GM12878 (cell line): ENCODE results near the gene FAP. TPM values are rescaled to one million over a fixed set of nuclear protein-coding genes. Genes with fewer than 3 reads are reported as not detected.

Source experiments
- ATAC-seq: fragments of 200-7000 bp; cut with Tn5 transposase; 3 replicates; pipeline ENCODE4 v1.9.1; 2020; ENCODE audit warnings: mild to moderate bottlenecking, moderate library complexity
- BruUV-seq: library from RNA; stranded (reverse); fragments of 400-500 nt; replicated peaks from 2 replicates; lab custom pipeline; 2021; lab: Mats Ljungman, UMichigan
- CTCF ChIA-PET: fragments of 300-600 bp; sonication (Branson Sonifier 250); formaldehyde crosslinking; extraction: SDS; loops from one replicate; lab custom pipeline; 2021; ENCODE audit warnings: inconsistent platforms; lab: Yijun Ruan, JAX
- POLR2A ChIA-PET: fragments of 350-600 bp; formaldehyde crosslinking; extraction: SDS; loops from one replicate; lab custom pipeline; 2021; ENCODE audit warnings: inconsistent platforms; lab: Charles Lee
- RAD21 ChIA-PET: fragments of 300-600 bp; sonication (Branson Sonifier 250); formaldehyde crosslinking; loops from one replicate; lab custom pipeline; 2023; ENCODE audit warnings: antibody characterized with exemption; ENCODE audit not compliant: unreplicated experiment; lab: Charles Lee
- SMC1A ChIA-PET: fragments of 300-600 bp; sonication (Branson Sonifier 250); formaldehyde crosslinking; loops from one replicate; lab custom pipeline; 2023; ENCODE audit not compliant: unreplicated experiment, uncharacterized antibody; lab: Charles Lee
- DNase-seq: peaks from one replicate; pipeline ENCODE4 v3.0.0-alpha.2; 2011; ENCODE audit warnings: low read depth, low spot score
- FAIRE-seq: peaks from 3 replicates; lab custom pipeline; 2011; peaks lifted over from hg19 to GRCh38; lab: Jason Lieb, UNC
- H2AFZ ChIP-seq: 2 replicates; pipeline ENCODE4 v1.6.0; 2011; ENCODE audit warnings: low read depth, low read length, control low read depth; ENCODE audit not compliant: control insufficient read depth
- H3K27ac ChIP-seq: 2 replicates; pipeline ENCODE4 v1.5.1; 2011; ENCODE audit warnings: control low read depth; ENCODE audit not compliant: control insufficient read depth, insufficient read depth
- H3K27me3 ChIP-seq, 2 experiments: replicated peaks in 1 of 2; 2 replicates each; pipeline versions ENCODE4 v1.6.0 to v1.6.1; 2011; ENCODE audit warnings: low read length in 1 of 2; ENCODE audit not compliant: control insufficient read depth in 2 of 2, insufficient read depth in 2 of 2
- H3K36me3 ChIP-seq, 2 experiments: 2 replicates each; pipeline ENCODE4 v1.5.1; 2011; ENCODE audit warnings: low read length in 1 of 2; ENCODE audit not compliant: control insufficient read depth in 2 of 2, insufficient read depth in 2 of 2
- H3K4me1 ChIP-seq: 2 replicates; pipeline ENCODE4 v1.6.1; 2011; ENCODE audit warnings: mild to moderate bottlenecking, low read length, moderate library complexity, mixed read lengths; ENCODE audit not compliant: control insufficient read depth, insufficient read depth
- H3K4me2 ChIP-seq: 2 replicates; pipeline ENCODE4 v1.6.0; 2011; ENCODE audit warnings: control low read depth; ENCODE audit not compliant: control insufficient read depth, insufficient read depth
- H3K4me3 ChIP-seq: fragments of 200-600 bp; sonication (generic); 2 replicates; pipeline ENCODE4 v1.5.1; 2016
- H3K79me2 ChIP-seq: 2 replicates; pipeline ENCODE4 v1.6.0; 2011; ENCODE audit warnings: low read length; ENCODE audit not compliant: control insufficient read depth, insufficient read depth
- H3K9ac ChIP-seq: 2 replicates; pipeline ENCODE4 v1.8.0; 2011; ENCODE audit warnings: low read length, control low read depth, mixed read lengths; ENCODE audit not compliant: control insufficient read depth, insufficient read depth
- H3K9me3 ChIP-seq: replicated peaks from 3 replicates; pipeline ENCODE4 v1.5.1; 2011; ENCODE audit warnings: mild to moderate bottlenecking, low read length; ENCODE audit not compliant: control insufficient read depth, insufficient read depth
- H4K20me1 ChIP-seq: 2 replicates; pipeline ENCODE4 v1.6.0; 2011; ENCODE audit not compliant: control insufficient read depth, insufficient read depth
- MXI1 ChIP-seq: fragments of 150-350 bp; IDR thresholded peaks from 2 replicates; pipeline ENCODE4 v1.6.1; 2011; ENCODE audit warnings: low read depth, mild to moderate bottlenecking, inconsistent platforms, low read length, improper control_type of control experiment
- NR2F1 ChIP-seq: fragments of 450-650 bp; conservative IDR thresholded peaks from 2 replicates; pipeline ENCODE4 v1.6.1; 2017; ENCODE audit warnings: mild to moderate bottlenecking
- RELA ChIP-seq: fragments of 450-650 bp; IDR thresholded peaks from 2 replicates; pipeline ENCODE4 v1.8.0; 2014; ENCODE audit warnings: borderline replicate concordance; ENCODE audit not compliant: partially characterized antibody
- RELB ChIP-seq: fragments of 450-650 bp; IDR thresholded peaks from 2 replicates; pipeline ENCODE4 v1.6.1; 2017; ENCODE audit warnings: low read depth, mild to moderate bottlenecking, moderate library complexity
- SMC3 ChIP-seq: IDR thresholded peaks from 2 replicates; pipeline ENCODE4 v1.6.1; 2011; ENCODE audit warnings: low read length, improper control_type of control experiment, borderline replicate concordance
- STAT1 ChIP-seq: fragments of 450-650 bp; conservative IDR thresholded peaks from 2 replicates; pipeline ENCODE4 v1.6.1; 2014; ENCODE audit warnings: antibody characterized with exemption, mild to moderate bottlenecking
- ZNF592 ChIP-seq: fragments of 450-650 bp; IDR thresholded peaks from 2 replicates; pipeline ENCODE4 v1.6.1; 2017; ENCODE audit warnings: mild to moderate bottlenecking, moderate library complexity
- WGBS: methylation state at CpG from one replicate; pipeline ENCODE4 v1.1.6; 2016; ENCODE audit warnings: low lambda C conversion rate; ENCODE audit not compliant: insufficient replicate concordance, insufficient coverage; ENCODE audit errors: missing lambda C conversion rate; 5-methylcytosine and 5-hydroxymethylcytosine counted together
- in situ Hi-C: fragments of 300-500 bp; cut with MboI; formaldehyde crosslinking; loops from 9 replicates; pipeline ENCODE4 v1.14.3; 2018; ENCODE audit warnings: mixed read lengths
- intact Hi-C: fragments of 100-400 bp; cut with micrococcal nuclease; formaldehyde crosslinking; loops from one replicate; pipeline ENCODE4 v1.14.2; 2022; ENCODE audit not compliant: unreplicated experiment
- polyA plus RNA-seq, 11 experiments: library from polyadenylated mRNA; depleted of rRNA in 4 of 11; unstranded in 6 of 11; stranded (reverse) in 5 of 11; fragments of >200 nt; fragmentation: Nextera tagmentation in 4 of 11; fragmentation: Illumina TruSeq in 1 of 11; extraction: Ambion mirVana in 4 of 11; extraction: Trizol in 1 of 11; gene quantifications; 1 replicate in 1 of 11; 2 replicates in 10 of 11; pipeline versions ENCODE4 v1.2.1 to v1.2.3, GENCODE V29; 2011 to 2016; ENCODE audit warnings: inconsistent platforms in 2 of 11, missing spikeins in 2 of 11, low read depth in 1 of 11
- total RNA-seq, 4 experiments: library from RNA; depleted of rRNA in 3 of 4; stranded (reverse); fragments of >200 nt in 3 of 4; fragmentation: Illumina TruSeq in 1 of 4; extraction: Trizol in 1 of 4; gene quantifications; 2 replicates each; pipeline versions ENCODE4 v1.2.1 to v1.2.3, GENCODE V29; 2013 to 2021
- TF ChIP-seq, protein P1 (sequence below): fragments of 450-650 bp; formaldehyde crosslinking; IDR thresholded peaks from 2 replicates; pipeline ENCODE4 v1.4.0; 2022; ENCODE audit warnings: mild to moderate bottlenecking, moderate library complexity

Gene FAP
- total and polyA plus RNA-seq, 10 of the 15 experiments (the other 5 are each of a cell fraction or from before 2014, with no cell fraction given), result 0.16 TPM; not detected in 9

- no peak for DNase-seq
- no peak overlapping the region for H3K4me3 ChIP-seq
- ChIA-PET POLR2A (no interaction called here), SMC1A (interaction anchor here (1.3 kb wide), 1 partner anchor 8 kb away, joined by 3 read pairs; no protein-coding TSS in a partner anchor), CTCF (interaction anchor here (1.0 kb wide), 2 partner anchors 27 to 39 kb away, joined by 3 read pairs; no protein-coding TSS in a partner anchor), RAD21 (no interaction called here)
- no peaks in the 10 kb centered on the region for H3K4me1 ChIP-seq
- H3K4me2 ChIP-seq, result no peak overlapping the region
- H3K36me3 ChIP-seq, result no peaks in the 10 kb centered on the region
- no peak for ATAC-seq
- no peaks in the 10 kb centered on the region; a peak in 1 of 4 replicates for H3K27me3 ChIP-seq
- intact Hi-C loops, result no loop called here
- H2AFZ ChIP-seq, result no peak overlapping the region
- H3K9ac ChIP-seq, result no peak overlapping the region
- BruUV-seq, result no TSS peak
- no peak for FAIRE-seq
- WGBS, result 90% methylated on average over 2 of the region's 2 CpGs
- H3K9me3 ChIP-seq, result no peaks in the 10 kb centered on the region
- TF ChIP-seq RELB (no peak), RELA (no peak), NR2F1 (no peak)
- TF ChIP-seq, all 136 proteins: peak for 0
- Histone ChIP-seq H3K27ac (no peak overlapping the region), H3K79me2 (no peaks in the 10 kb centered on the region), H4K20me1 (no peaks in the 10 kb centered on the region)
- in situ Hi-C loops, result no loop called here
Observed at GRCh38 chr2:162182395-162182794, 60.9 kb downstream of the FAP start.

GRCh38 chr2:162177301-162177700 is 65.9 kb downstream of the FAP start:
- no peak overlapping the region for H2AFZ ChIP-seq
- ChIA-PET SMC1A (no interaction called here), POLR2A (no interaction called here), CTCF (interaction anchor here (1.0 kb wide), 1 partner anchor 22 kb away, joined by 4 read pairs; no protein-coding TSS in a partner anchor), RAD21 (no interaction called here)
- in situ Hi-C loops (no loop called here), intact Hi-C loops (no loop called here)
- H3K27ac ChIP-seq, result no peak overlapping the region
- no peak overlapping the region for H3K4me3 ChIP-seq
- no peaks in the 10 kb centered on the region for H3K9me3 ChIP-seq
- no peaks in the 10 kb centered on the region; the same call in 1 of the 2 replicates for H4K20me1 ChIP-seq
- no peak overlapping the region for H3K9ac ChIP-seq
- WGBS, result 38% methylated on average over 4 of the region's 4 CpGs
- H3K36me3 ChIP-seq, result no peaks in the 10 kb centered on the region
- no peak for FAIRE-seq
- H3K4me1 ChIP-seq, result no peaks in the 10 kb centered on the region
- H3K79me2 ChIP-seq, result no peaks in the 10 kb centered on the region
- DNase-seq, result no peak
- BruUV-seq, result no TSS peak
- ATAC-seq, result no peak
- no peak overlapping the region for H3K4me2 ChIP-seq
- no peaks in the 10 kb centered on the region for H3K27me3 ChIP-seq
- TF ChIP-seq, protein P1, sequence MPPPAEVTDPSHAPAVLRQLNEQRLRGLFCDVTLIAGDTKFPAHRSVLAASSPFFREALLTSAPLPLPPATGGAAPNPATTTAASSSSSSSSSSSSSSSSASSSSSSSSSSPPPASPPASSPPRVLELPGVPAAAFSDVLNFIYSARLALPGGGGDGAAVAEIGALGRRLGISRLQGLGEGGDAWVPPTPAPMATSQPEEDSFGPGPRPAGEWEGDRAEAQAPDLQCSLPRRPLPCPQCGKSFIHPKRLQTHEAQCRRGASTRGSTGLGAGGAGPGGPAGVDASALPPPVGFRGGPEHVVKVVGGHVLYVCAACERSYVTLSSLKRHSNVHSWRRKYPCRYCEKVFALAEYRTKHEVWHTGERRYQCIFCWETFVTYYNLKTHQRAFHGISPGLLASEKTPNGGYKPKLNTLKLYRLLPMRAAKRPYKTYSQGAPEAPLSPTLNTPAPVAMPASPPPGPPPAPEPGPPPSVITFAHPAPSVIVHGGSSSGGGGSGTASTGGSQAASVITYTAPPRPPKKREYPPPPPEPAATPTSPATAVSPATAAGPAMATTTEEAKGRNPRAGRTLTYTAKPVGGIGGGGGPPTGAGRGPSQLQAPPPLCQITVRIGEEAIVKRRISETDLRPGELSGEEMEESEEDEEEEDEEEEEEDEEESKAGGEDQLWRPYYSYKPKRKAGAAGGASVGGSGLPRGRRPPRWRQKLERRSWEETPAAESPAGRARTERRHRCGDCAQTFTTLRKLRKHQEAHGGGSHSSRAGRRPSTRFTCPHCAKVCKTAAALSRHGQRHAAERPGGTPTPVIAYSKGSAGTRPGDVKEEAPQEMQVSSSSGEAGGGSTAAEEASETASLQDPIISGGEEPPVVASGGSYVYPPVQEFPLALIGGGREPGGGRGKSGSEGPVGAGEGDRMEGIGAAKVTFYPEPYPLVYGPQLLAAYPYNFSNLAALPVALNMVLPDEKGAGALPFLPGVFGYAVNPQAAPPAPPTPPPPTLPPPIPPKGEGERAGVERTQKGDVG (CRISPR knock-in tag), result no peak
- TF ChIP-seq STAT1 (no peak), MXI1 (no peak), SMC3 (no peak), ZNF592 (no peak)
